Prostate gland (tissue), 2 donors: ENCODE data around the gene CST1.

Experiments
- POLR2A ChIP-seq: fragments of 450-650 bp; IDR thresholded peaks from one replicate; pipeline ENCODE4 v1.6.1; 2016; ENCODE audit warnings: antibody characterized with exemption, mild to moderate bottlenecking
- POLR2AphosphoS5 ChIP-seq: sonication (generic); formaldehyde crosslinking; IDR thresholded peaks from one replicate; pipeline ENCODE4 v1.6.1; 2017; ENCODE audit warnings: antibody characterized with exemption
- TF ChIP-seq, protein P1 (sequence below), 4 experiments: fragments of 200-600 bp in 2 of 4; fragments of 450-650 bp in 2 of 4; sonication (generic) in 2 of 4; IDR thresholded peaks; 1 replicate in 3 of 4; 2 replicates in 1 of 4; pipeline ENCODE4 v1.5.1; 2016 to 2019; ENCODE audit warnings: antibody characterized with exemption in 4 of 4, mild to moderate bottlenecking in 2 of 4, moderate library complexity in 2 of 4

DNA sequence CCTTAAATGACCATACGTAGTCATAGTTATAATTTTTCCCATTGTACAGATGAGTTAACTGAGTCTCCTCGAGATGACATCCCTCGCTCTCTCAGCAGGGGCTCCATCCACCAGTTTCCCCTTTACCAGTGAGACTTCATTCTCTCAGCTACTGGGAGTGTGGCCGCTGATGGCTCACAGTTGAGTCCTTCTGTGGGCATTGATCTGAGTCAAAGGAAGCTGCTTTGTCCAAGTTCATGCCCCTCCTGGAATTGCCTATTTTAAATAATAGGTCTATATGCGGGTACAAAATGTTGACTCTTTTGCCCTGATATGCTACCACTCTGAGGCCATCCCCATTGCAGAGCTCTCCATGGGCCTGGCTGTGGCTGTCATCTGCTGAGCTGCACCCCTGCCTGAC is 14.8 kb upstream of the CST1 start:
- no peak for TF ChIP-seq POLR2AphosphoS5
- TF ChIP-seq POLR2A = no peak
- TF ChIP-seq, protein P1, sequence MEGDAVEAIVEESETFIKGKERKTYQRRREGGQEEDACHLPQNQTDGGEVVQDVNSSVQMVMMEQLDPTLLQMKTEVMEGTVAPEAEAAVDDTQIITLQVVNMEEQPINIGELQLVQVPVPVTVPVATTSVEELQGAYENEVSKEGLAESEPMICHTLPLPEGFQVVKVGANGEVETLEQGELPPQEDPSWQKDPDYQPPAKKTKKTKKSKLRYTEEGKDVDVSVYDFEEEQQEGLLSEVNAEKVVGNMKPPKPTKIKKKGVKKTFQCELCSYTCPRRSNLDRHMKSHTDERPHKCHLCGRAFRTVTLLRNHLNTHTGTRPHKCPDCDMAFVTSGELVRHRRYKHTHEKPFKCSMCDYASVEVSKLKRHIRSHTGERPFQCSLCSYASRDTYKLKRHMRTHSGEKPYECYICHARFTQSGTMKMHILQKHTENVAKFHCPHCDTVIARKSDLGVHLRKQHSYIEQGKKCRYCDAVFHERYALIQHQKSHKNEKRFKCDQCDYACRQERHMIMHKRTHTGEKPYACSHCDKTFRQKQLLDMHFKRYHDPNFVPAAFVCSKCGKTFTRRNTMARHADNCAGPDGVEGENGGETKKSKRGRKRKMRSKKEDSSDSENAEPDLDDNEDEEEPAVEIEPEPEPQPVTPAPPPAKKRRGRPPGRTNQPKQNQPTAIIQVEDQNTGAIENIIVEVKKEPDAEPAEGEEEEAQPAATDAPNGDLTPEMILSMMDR (IDR thresholded peaks at IDR 0.05) = no peak
